ENCODE results near the gene GPR132. TPM values are rescaled to one million over a fixed set of nuclear protein-coding genes. Genes with fewer than 3 reads are reported as not detected.
"Not testable (repeated sequence)": the region's sequence is repeated elsewhere in the genome, so short reads cannot be mapped to it uniquely, and the experiment has no call there.

GPR132 gene
- total RNA-seq, 6 experiments from 2014 or later = 0.11 to 0.84 (median 0.39) TPM

GRCh38 chr14:105034315-105035039, 30.8 kb downstream of the GPR132 start:
- 69% methylated on average over 17 of the region's 17 CpGs for WGBS (ENCODE audit: insufficient coverage, low coverage, low lambda C conversion rate, missing lambda C conversion rate)
- no peaks in the 10 kb centered on the region for H3K4me1 ChIP-seq
- no peak for TF ChIP-seq POLR2A (IDR thresholded peaks at IDR 0.05)
- TF ChIP-seq, protein P1, sequence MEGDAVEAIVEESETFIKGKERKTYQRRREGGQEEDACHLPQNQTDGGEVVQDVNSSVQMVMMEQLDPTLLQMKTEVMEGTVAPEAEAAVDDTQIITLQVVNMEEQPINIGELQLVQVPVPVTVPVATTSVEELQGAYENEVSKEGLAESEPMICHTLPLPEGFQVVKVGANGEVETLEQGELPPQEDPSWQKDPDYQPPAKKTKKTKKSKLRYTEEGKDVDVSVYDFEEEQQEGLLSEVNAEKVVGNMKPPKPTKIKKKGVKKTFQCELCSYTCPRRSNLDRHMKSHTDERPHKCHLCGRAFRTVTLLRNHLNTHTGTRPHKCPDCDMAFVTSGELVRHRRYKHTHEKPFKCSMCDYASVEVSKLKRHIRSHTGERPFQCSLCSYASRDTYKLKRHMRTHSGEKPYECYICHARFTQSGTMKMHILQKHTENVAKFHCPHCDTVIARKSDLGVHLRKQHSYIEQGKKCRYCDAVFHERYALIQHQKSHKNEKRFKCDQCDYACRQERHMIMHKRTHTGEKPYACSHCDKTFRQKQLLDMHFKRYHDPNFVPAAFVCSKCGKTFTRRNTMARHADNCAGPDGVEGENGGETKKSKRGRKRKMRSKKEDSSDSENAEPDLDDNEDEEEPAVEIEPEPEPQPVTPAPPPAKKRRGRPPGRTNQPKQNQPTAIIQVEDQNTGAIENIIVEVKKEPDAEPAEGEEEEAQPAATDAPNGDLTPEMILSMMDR (IDR thresholded peaks at IDR 0.05) = no peak
- no peaks in the 10 kb centered on the region for H3K27me3 ChIP-seq
- H3K36me3 ChIP-seq = no peaks in the 10 kb centered on the region
- no peaks in the 10 kb centered on the region for H3K9me3 ChIP-seq
- no peak overlapping the region for H3K27ac ChIP-seq
- H3K4me3 ChIP-seq = no peak overlapping the region
- DNase-seq = no peak
- intact Hi-C loops (cut with DNase I) = no loop called here
- ATAC-seq = peak in 2 of 4 donors; percentile 25 to 34

GRCh38 chr14:105033412-105033900, 31.8 kb downstream of the GPR132 start:
- H3K36me3 ChIP-seq; H3K27me3 ChIP-seq; DNase-seq; H3K27ac ChIP-seq; H3K4me1 ChIP-seq; ATAC-seq; H3K9me3 ChIP-seq; intact Hi-C loops (cut with DNase I): not testable (repeated sequence)
- H3K4me3 ChIP-seq = peak overlapping the region; percentile 2 to 27 (median 25)
- WGBS (ENCODE audit: insufficient coverage, low coverage, low lambda C conversion rate, missing lambda C conversion rate) = 12% methylated on average over 45 of the region's 45 CpGs

- H3K9me3 ChIP-seq; intact Hi-C loops (cut with DNase I); H3K27ac ChIP-seq; H3K4me3 ChIP-seq; H3K36me3 ChIP-seq; DNase-seq; H3K27me3 ChIP-seq; ATAC-seq; H3K4me1 ChIP-seq: not testable (repeated sequence)
- WGBS (ENCODE audit: insufficient coverage, low coverage, low lambda C conversion rate, missing lambda C conversion rate) = 72% methylated on average over 5 of the region's 5 CpGs
These were observed 32.8 kb downstream of the GPR132 start for GRCh38 chr14:105032451-105032901.

GRCh38 chr14:105030836-105031396, 34.3 kb downstream of the GPR132 start:
- 56% methylated on average over 5 of the region's 9 CpGs for WGBS (ENCODE audit: insufficient coverage, low coverage, low lambda C conversion rate, missing lambda C conversion rate)
- Histone ChIP-seq H3K36me3 (no peaks in the 10 kb centered on the region), H3K9me3 (no peaks in the 10 kb centered on the region), H3K27ac (no peak overlapping the region), H3K27me3 (no peaks in the 10 kb centered on the region), H3K4me1 (no peaks in the 10 kb centered on the region), H3K4me3 (no peak overlapping the region)
- DNase-seq (peak in 1 of 3 donors; percentile 4), ATAC-seq (no peak)
- intact Hi-C loops (cut with DNase I) = no loop called here
- no peak for TF ChIP-seq POLR2A (IDR thresholded peaks at IDR 0.05)
- TF ChIP-seq, protein P1 (IDR thresholded peaks at IDR 0.05) = no peak

GRCh38 chr14:105030194-105030593, 35.0 kb downstream of the GPR132 start:
- Histone ChIP-seq H3K27ac (no peak overlapping the region), H3K27me3 (no peaks in the 10 kb centered on the region), H3K4me3 (no peak overlapping the region), H3K36me3 (no peaks in the 10 kb centered on the region), H3K4me1 (no peaks in the 10 kb centered on the region), H3K9me3 (no peaks in the 10 kb centered on the region)
- intact Hi-C loops (cut with DNase I) = no loop called here
- TF ChIP-seq POLR2A (IDR thresholded peaks at IDR 0.05) = no peak
- TF ChIP-seq, protein P1 (IDR thresholded peaks at IDR 0.05) = no peak
- no peak for ATAC-seq
- WGBS (ENCODE audit: insufficient coverage, low coverage, low lambda C conversion rate, missing lambda C conversion rate) = 60% methylated on average over 2 of the region's 2 CpGs
- peak in 1 of 3 donors; percentile 18 for DNase-seq
